GM23338 (cell line): ENCODE results near the gene FANCC.

ENCODE experiments used
- CREB1 ChIP-seq: fragments of 250-450 bp; sonication (Bioruptor Pico); IDR thresholded peaks from 2 replicates; pipeline ENCODE4 v1.5.0; 2020; ENCODE audit warnings: low read depth, mild to moderate bottlenecking, moderate library complexity
- EZH2 ChIP-seq: fragments of 200-600 bp; sonication (generic); IDR thresholded peaks from one replicate; pipeline ENCODE4 v1.8.0; 2017; ENCODE audit warnings: antibody characterized with exemption, mild to moderate bottlenecking, low read depth; ENCODE audit not compliant: unreplicated experiment
- POLR2AphosphoS5 ChIP-seq: IDR thresholded peaks from 2 replicates; pipeline ENCODE4 v1.6.1; 2016; ENCODE audit warnings: antibody characterized with exemption, low read depth
- TF ChIP-seq, protein P1 (sequence below): IDR thresholded peaks from one replicate; pipeline ENCODE4 v1.6.1; 2018; ENCODE audit warnings: antibody characterized with exemption; ENCODE audit not compliant: unreplicated experiment
- TF ChIP-seq, protein P2 (sequence below), 2 experiments: fragments of 200-600 bp in 1 of 2; sonication (generic) in 1 of 2; conservative IDR thresholded peaks; 2 replicates each; pipeline versions ENCODE4 v1.5.1 to v1.6.1; 2016 to 2017; ENCODE audit warnings: antibody characterized with exemption in 2 of 2, low read depth in 2 of 2, mild to moderate bottlenecking in 2 of 2, moderate library complexity in 1 of 2

DNA sequence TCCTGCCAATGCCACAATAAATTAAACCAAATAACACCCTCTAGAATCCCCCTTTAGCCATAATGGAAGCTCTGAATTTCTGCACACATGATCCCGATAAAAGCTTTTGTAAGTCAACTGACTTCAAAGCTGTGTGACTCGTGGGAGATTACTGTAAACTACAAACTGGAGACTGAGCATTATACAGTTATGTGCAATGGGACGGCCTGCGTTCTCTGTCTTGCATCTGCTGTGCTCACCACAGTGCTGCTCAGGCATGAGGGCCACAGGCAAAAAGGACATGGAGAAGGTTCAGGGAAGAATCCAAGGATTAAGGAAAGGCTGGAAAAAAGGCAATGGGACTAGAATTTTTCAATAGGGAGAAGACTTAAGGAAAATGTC is 184.2 kb downstream of the FANCC start:
- TF ChIP-seq, protein P1, sequence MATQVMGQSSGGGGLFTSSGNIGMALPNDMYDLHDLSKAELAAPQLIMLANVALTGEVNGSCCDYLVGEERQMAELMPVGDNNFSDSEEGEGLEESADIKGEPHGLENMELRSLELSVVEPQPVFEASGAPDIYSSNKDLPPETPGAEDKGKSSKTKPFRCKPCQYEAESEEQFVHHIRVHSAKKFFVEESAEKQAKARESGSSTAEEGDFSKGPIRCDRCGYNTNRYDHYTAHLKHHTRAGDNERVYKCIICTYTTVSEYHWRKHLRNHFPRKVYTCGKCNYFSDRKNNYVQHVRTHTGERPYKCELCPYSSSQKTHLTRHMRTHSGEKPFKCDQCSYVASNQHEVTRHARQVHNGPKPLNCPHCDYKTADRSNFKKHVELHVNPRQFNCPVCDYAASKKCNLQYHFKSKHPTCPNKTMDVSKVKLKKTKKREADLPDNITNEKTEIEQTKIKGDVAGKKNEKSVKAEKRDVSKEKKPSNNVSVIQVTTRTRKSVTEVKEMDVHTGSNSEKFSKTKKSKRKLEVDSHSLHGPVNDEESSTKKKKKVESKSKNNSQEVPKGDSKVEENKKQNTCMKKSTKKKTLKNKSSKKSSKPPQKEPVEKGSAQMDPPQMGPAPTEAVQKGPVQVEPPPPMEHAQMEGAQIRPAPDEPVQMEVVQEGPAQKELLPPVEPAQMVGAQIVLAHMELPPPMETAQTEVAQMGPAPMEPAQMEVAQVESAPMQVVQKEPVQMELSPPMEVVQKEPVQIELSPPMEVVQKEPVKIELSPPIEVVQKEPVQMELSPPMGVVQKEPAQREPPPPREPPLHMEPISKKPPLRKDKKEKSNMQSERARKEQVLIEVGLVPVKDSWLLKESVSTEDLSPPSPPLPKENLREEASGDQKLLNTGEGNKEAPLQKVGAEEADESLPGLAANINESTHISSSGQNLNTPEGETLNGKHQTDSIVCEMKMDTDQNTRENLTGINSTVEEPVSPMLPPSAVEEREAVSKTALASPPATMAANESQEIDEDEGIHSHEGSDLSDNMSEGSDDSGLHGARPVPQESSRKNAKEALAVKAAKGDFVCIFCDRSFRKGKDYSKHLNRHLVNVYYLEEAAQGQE: no peak
- TF ChIP-seq POLR2AphosphoS5 (no peak), CREB1 (CRISPR knock-in tag) (no peak), EZH2 (no peak)
- TF ChIP-seq, protein P2, sequence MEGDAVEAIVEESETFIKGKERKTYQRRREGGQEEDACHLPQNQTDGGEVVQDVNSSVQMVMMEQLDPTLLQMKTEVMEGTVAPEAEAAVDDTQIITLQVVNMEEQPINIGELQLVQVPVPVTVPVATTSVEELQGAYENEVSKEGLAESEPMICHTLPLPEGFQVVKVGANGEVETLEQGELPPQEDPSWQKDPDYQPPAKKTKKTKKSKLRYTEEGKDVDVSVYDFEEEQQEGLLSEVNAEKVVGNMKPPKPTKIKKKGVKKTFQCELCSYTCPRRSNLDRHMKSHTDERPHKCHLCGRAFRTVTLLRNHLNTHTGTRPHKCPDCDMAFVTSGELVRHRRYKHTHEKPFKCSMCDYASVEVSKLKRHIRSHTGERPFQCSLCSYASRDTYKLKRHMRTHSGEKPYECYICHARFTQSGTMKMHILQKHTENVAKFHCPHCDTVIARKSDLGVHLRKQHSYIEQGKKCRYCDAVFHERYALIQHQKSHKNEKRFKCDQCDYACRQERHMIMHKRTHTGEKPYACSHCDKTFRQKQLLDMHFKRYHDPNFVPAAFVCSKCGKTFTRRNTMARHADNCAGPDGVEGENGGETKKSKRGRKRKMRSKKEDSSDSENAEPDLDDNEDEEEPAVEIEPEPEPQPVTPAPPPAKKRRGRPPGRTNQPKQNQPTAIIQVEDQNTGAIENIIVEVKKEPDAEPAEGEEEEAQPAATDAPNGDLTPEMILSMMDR (conservative IDR thresholded peaks at IDR 0.05; ENCODE audit: low read depth in 2 of 2): no peak
